ENCODE data around the gene GP1BB.

- TF ChIP-seq CTCF (IDR thresholded peaks at IDR 0.05) = no peak
- TF ChIP-seq EP300 (IDR thresholded peaks at IDR 0.05) = no peak
These were observed 17.7 kb downstream of the GP1BB start for GRCh38 chr22:19741053-19741452.

Measured in tibial nerve (tissue), 4 donors.